22Rv1 (cell line): ENCODE measurements around the gene CDC23.

Experiments used
- ZFX ChIP-seq: fragments of 450-650 bp; IDR thresholded peaks from 2 replicates; pipeline ENCODE4 v1.6.1; 2017; ENCODE audit warnings: antibody characterized with exemption, borderline replicate concordance
- TF ChIP-seq, protein P1 (sequence below): fragments of 450-650 bp; IDR thresholded peaks from 2 replicates; pipeline ENCODE4 v1.5.1; 2017; ENCODE audit warnings: mild to moderate bottlenecking

DNA sequence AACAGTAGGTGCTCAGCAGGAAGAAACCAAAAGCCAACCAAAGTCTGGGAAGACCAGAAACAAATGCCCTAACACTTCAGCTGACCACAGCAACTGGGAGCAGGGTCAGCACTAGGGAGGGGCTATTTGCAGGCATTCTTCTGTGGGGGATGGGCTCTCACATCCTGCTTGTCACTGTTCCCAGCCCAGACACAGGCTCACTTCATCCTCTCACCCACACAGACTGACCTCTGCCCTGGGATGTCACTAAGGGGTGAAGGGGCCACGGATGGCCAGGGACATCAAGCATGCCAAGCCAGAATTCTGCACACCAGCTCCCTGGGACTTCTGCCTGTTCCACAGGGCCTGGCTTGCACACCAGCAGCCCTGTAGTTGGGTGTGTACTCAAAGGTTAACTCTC lies 32.6 kb upstream of the CDC23 start:
- TF ChIP-seq, protein P1, sequence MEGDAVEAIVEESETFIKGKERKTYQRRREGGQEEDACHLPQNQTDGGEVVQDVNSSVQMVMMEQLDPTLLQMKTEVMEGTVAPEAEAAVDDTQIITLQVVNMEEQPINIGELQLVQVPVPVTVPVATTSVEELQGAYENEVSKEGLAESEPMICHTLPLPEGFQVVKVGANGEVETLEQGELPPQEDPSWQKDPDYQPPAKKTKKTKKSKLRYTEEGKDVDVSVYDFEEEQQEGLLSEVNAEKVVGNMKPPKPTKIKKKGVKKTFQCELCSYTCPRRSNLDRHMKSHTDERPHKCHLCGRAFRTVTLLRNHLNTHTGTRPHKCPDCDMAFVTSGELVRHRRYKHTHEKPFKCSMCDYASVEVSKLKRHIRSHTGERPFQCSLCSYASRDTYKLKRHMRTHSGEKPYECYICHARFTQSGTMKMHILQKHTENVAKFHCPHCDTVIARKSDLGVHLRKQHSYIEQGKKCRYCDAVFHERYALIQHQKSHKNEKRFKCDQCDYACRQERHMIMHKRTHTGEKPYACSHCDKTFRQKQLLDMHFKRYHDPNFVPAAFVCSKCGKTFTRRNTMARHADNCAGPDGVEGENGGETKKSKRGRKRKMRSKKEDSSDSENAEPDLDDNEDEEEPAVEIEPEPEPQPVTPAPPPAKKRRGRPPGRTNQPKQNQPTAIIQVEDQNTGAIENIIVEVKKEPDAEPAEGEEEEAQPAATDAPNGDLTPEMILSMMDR = no peak
- TF ChIP-seq ZFX = no peak
